Trophoblast cell (in vitro differentiated cells and primary cell): Measurements from ENCODE around the gene ZDHHC20.

Experiments
- DNase-seq, 2 donors: peaks; one replicate each; pipeline ENCODE4 v3.0.0-alpha.2; 2016
- H2AFZ ChIP-seq: 2 replicates; pipeline ENCODE4 v1.6.1; 2013; ENCODE audit warnings: low read length, moderate library complexity, mild to moderate bottlenecking; ENCODE audit not compliant: insufficient read depth, poor library complexity
- H2AK5ac ChIP-seq: 2 replicates; pipeline ENCODE4 v1.6.1; 2013; ENCODE audit warnings: mild to moderate bottlenecking, low read length
- H2BK120ac ChIP-seq: 2 replicates; pipeline ENCODE4 v1.6.1; 2013; ENCODE audit warnings: low read length, mild to moderate bottlenecking, moderate library complexity; ENCODE audit not compliant: insufficient read depth, poor library complexity
- H2BK12ac ChIP-seq: 2 replicates; pipeline ENCODE4 v1.6.1; 2013; ENCODE audit warnings: mild to moderate bottlenecking, low read length, moderate library complexity
- H2BK5ac ChIP-seq: 2 replicates; pipeline ENCODE4 v1.6.1; 2013; ENCODE audit warnings: low read length, low read depth, moderate library complexity, mild to moderate bottlenecking; ENCODE audit not compliant: poor library complexity
- H3K14ac ChIP-seq: 2 replicates; pipeline ENCODE4 v1.6.1; 2013; ENCODE audit warnings: mild to moderate bottlenecking, low read length
- H3K18ac ChIP-seq: 2 replicates; pipeline ENCODE4 v1.6.1; 2013; ENCODE audit warnings: mild to moderate bottlenecking, low read length
- H3K23ac ChIP-seq: 2 replicates; pipeline ENCODE4 v1.6.1; 2013; ENCODE audit warnings: low read length
- H3K27ac ChIP-seq: 2 replicates; pipeline ENCODE4 v1.5.1; 2013; ENCODE audit warnings: low read depth, mild to moderate bottlenecking, inconsistent platforms, low read length, moderate library complexity
- H3K27me3 ChIP-seq: 2 replicates; pipeline ENCODE4 v1.6.1; 2013; ENCODE audit warnings: inconsistent platforms, mild to moderate bottlenecking, low read length, moderate library complexity; ENCODE audit not compliant: insufficient read depth
- H3K36me3 ChIP-seq, 2 experiments: 1 replicate in 1 of 2; 2 replicates in 1 of 2; pipeline ENCODE4 v1.6.1; 2013; ENCODE audit warnings: low read length in 2 of 2, mild to moderate bottlenecking in 2 of 2, moderate library complexity in 1 of 2; ENCODE audit not compliant: insufficient read depth in 2 of 2, control insufficient read depth in 1 of 2
- H3K4ac ChIP-seq: 2 replicates; pipeline ENCODE4 v1.6.1; 2013; ENCODE audit warnings: low read depth, mild to moderate bottlenecking, low read length, moderate library complexity
- H3K4me1 ChIP-seq, 2 experiments: 1 replicate in 1 of 2; 2 replicates in 1 of 2; pipeline ENCODE4 v1.6.1; 2013; ENCODE audit warnings: low read length in 2 of 2, mild to moderate bottlenecking in 2 of 2, moderate library complexity in 1 of 2; ENCODE audit not compliant: insufficient read depth in 2 of 2, control insufficient read depth in 1 of 2
- H3K4me2 ChIP-seq: 2 replicates; pipeline ENCODE4 v1.6.1; 2013; ENCODE audit warnings: inconsistent platforms, mild to moderate bottlenecking, low read length, moderate library complexity
- H3K4me3 ChIP-seq: 2 replicates; pipeline ENCODE4 v1.5.1; 2013; ENCODE audit warnings: mild to moderate bottlenecking, low read depth, low read length, inconsistent platforms
- H3K79me1 ChIP-seq: one replicate; pipeline ENCODE4 v1.6.1; 2013; ENCODE audit warnings: low read length
- H3K79me2 ChIP-seq: 2 replicates; pipeline ENCODE4 v1.6.1; 2013; ENCODE audit warnings: low read length, mild to moderate bottlenecking; ENCODE audit not compliant: control insufficient read depth, insufficient read depth, poor library complexity
- H3K9ac ChIP-seq: 2 replicates; pipeline ENCODE4 v1.6.1; 2013; ENCODE audit warnings: mild to moderate bottlenecking, low read length
- H3K9me3 ChIP-seq: 2 replicates; pipeline ENCODE4 v1.6.1; 2013; ENCODE audit warnings: low read depth, mild to moderate bottlenecking, control low read depth, inconsistent platforms, low read length; ENCODE audit not compliant: insufficient read depth
- H4K12ac ChIP-seq: 2 replicates; pipeline ENCODE4 v1.6.1; 2013; ENCODE audit warnings: low read depth, mild to moderate bottlenecking, low read length, moderate library complexity
- H4K8ac ChIP-seq: 2 replicates; pipeline ENCODE4 v1.6.1; 2013; ENCODE audit warnings: low read depth, mild to moderate bottlenecking, low read length, moderate library complexity
- H4K91ac ChIP-seq: one replicate; pipeline ENCODE4 v1.6.1; 2013; ENCODE audit warnings: low read depth, mild to moderate bottlenecking, low read length, moderate library complexity
- WGBS: extraction: QIAGEN DNeasy Blood & Tissue Kit; methylation state at CpG from one replicate; pipeline ENCODE4 v1.1.7; 2013; ENCODE audit warnings: missing lambda C conversion rate; ENCODE audit not compliant: insufficient read length, insufficient coverage; ENCODE audit errors: extremely low coverage; 5-methylcytosine and 5-hydroxymethylcytosine counted together

ZDHHC20 gene

DNA sequence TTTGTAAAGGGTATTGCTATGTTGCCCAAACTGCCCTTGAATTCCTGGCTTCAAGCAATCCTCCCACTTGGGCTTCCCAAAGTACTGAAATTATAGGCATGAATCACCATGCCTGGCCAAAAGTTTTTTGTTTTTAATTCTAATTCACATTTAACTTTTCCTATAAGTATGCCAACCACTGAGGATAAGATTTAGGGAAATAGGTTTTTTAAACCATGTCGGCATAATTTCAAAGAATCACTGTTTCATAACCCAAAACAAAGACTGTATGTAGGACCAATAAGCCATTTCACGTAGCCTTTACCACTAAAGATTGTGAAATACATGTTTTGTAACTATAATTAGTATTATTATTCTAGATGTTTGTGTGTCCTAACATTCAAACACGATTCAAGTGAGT, 8.2 kb downstream of the ZDHHC20 start:
- Histone ChIP-seq H3K27me3 (no peaks in the 10 kb centered on the region), H3K4ac (no peak overlapping the region), H3K9ac (no peak overlapping the region), H4K91ac (no peak overlapping the region), H3K14ac (no peak overlapping the region), H4K8ac (no peak overlapping the region), H2BK12ac (no peak overlapping the region), H3K79me1 (no peaks in the 10 kb centered on the region), H2BK120ac (no peak overlapping the region), H3K79me2 (no peaks in the 10 kb centered on the region), H3K4me1 (no peaks in the 10 kb centered on the region), H2AFZ (no peak overlapping the region), H3K4me3 (no peak overlapping the region), H4K12ac (no peak overlapping the region), H3K9me3 (no peaks in the 10 kb centered on the region), H3K36me3 (peaks cover 0 to 2% of the 10 kb centered on the region in 2 experiments), H2BK5ac (no peak overlapping the region), H2AK5ac (no peak overlapping the region), H3K27ac (no peak overlapping the region), H3K18ac (no peak overlapping the region), H3K23ac (no peak overlapping the region), H3K4me2 (no peak overlapping the region)
- no CpG with 5 or more reads among the region's 3 CpGs for WGBS
- no peak for DNase-seq

DNA sequence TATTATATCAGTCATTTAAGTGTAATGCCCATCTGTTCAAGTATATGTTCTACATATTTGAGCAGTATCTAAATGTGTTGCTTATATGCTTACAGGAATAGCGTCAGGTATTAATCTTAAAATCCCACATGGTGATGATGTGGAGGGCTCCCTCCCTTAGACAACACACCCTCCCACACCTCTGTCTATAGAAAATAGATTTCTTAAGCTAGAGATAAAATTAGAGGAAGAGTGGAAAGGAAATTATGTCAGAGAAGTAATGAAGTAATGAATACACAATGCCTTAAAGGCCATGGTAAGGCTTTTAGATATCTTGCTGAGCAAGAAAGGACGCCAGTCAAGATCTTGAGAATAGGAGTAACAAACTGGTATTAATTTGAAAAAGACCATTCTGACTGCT, 12.4 kb downstream of the ZDHHC20 start:
- Histone ChIP-seq H3K9me3 (no peaks in the 10 kb centered on the region), H2AFZ (no peak overlapping the region), H3K27me3 (no peaks in the 10 kb centered on the region), H4K12ac (no peak overlapping the region), H3K4ac (no peak overlapping the region), H3K18ac (no peak overlapping the region), H3K4me1 (no peaks in the 10 kb centered on the region), H2AK5ac (no peak overlapping the region), H3K36me3 (peaks cover 0 to 2% of the 10 kb centered on the region in 2 experiments), H3K4me2 (no peak overlapping the region), H4K8ac (no peak overlapping the region), H3K27ac (no peak overlapping the region), H3K79me2 (no peaks in the 10 kb centered on the region), H4K91ac (no peak overlapping the region), H3K4me3 (no peak overlapping the region), H3K14ac (no peak overlapping the region), H3K79me1 (no peaks in the 10 kb centered on the region), H2BK120ac (no peak overlapping the region), H2BK5ac (no peak overlapping the region), H3K9ac (no peak overlapping the region), H3K23ac (no peak overlapping the region), H2BK12ac (no peak overlapping the region)
- DNase-seq = no peak
- WGBS = no CpG with 5 or more reads among the region's 2 CpGs

DNA sequence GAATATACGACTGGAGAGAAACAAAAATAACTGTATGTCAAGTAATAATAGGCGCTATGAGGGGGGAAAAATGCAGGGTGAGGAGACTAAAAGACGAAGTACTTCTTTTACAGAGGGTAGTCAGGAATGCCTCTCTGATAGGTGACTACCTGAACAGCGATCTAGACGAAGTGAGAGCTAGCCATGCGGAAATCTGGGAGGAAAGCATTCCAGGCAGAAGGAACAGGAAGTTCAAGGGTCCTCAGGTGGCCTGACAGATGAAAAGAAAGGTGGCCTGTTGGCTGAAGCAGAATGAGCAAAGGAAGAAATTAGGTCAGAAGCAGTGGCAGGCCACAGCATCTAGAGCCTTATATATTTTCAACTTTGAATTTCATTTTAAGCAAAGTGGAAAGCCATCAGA, 13.3 kb downstream of the ZDHHC20 start:
- no peak overlapping the region for H3K23ac ChIP-seq

DNA sequence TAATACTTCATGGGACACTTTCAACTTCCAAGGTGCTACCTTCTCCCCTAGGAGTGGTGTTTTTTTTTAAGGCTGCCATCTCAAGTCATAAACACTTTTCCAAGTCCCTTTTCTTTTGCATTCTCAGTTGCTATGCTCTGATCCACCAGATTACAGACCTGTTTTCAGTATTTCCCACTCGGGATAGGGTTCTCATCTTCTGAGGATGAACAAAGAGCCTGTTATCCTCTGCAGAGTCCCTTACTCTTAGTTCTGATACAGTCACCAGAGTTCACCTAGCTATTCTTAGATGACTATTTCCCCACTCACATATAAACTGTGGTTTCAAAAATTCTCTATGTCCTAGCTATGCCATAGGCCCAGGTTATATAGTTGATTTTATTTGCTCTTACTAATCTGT, 15.9 kb downstream of the ZDHHC20 start:
- Histone ChIP-seq H3K27me3 (no peaks in the 10 kb centered on the region), H3K4me1 (no peaks in the 10 kb centered on the region), H4K12ac (no peak overlapping the region), H4K91ac (no peak overlapping the region), H3K36me3 (no peaks in the 10 kb centered on the region), H3K27ac (no peak overlapping the region), H2AFZ (no peak overlapping the region), H3K9me3 (peaks cover 3% of the 10 kb centered on the region), H3K14ac (no peak overlapping the region), H2BK120ac (no peak overlapping the region), H3K4me3 (no peak overlapping the region), H2BK12ac (no peak overlapping the region), H2BK5ac (no peak overlapping the region), H3K79me1 (no peaks in the 10 kb centered on the region), H3K18ac (no peak overlapping the region), H3K79me2 (no peaks in the 10 kb centered on the region), H3K23ac (no peak overlapping the region), H3K9ac (no peak overlapping the region), H3K4me2 (no peak overlapping the region), H4K8ac (no peak overlapping the region), H3K4ac (no peak overlapping the region), H2AK5ac (no peak overlapping the region)
- DNase-seq = no peak
- WGBS = no CpG with 5 or more reads among the region's 1 CpG

More for the DNA sequence above, 13.3 kb downstream of the ZDHHC20 start:
- Histone ChIP-seq H3K9ac (no peak overlapping the region), H3K4ac (peak overlapping the region; percentile 16), H3K4me3 (no peak overlapping the region), H2BK5ac (no peak overlapping the region), H3K27me3 (no peaks in the 10 kb centered on the region), H2AFZ (no peak overlapping the region), H3K79me1 (no peaks in the 10 kb centered on the region), H3K18ac (no peak overlapping the region), H4K91ac (no peak overlapping the region), H4K8ac (no peak overlapping the region), H3K27ac (no peak overlapping the region), H3K36me3 (peaks cover 0 to 2% of the 10 kb centered on the region in 2 experiments), H3K9me3 (no peaks in the 10 kb centered on the region), H3K4me2 (no peak overlapping the region), H2AK5ac (no peak overlapping the region), H2BK12ac (no peak overlapping the region), H3K79me2 (no peaks in the 10 kb centered on the region), H3K4me1 (no peaks in the 10 kb centered on the region), H3K14ac (no peak overlapping the region), H2BK120ac (no peak overlapping the region), H4K12ac (no peak overlapping the region)
- no CpG with 5 or more reads among the region's 6 CpGs for WGBS
- no peak for DNase-seq
